GM21360 (cell line): ENCODE results near the gene GAD1.

ENCODE experiments used
- ATAC-seq: cut with Tn5 transposase; IDR thresholded peaks from one replicate; pipeline ENCODE4 v1.9.1; 2021; ENCODE audit warnings: mild to moderate bottlenecking, moderate library complexity; ENCODE audit not compliant: unreplicated experiment

The GAD1 gene

DNA sequence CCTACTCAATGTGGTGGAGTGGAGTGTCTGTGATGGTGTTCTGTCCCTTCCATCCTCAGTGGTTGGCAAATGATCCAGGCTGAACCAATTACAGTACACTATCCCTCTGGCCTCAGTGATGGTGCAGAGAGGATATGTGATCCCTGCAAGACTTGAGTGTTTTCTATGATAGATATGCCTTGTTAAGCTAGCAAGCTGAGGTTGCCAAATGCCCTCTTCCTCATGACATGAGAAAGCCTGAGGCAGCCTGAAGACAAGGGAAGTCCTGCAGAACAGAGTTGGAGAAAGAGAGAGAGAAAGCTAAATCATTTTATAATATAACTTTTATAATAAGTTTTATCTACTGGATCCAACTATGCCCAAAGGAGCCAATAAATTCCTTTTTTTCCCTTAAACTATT, 70.8 kb downstream of the GAD1 start:
- no peak for ATAC-seq

DNA sequence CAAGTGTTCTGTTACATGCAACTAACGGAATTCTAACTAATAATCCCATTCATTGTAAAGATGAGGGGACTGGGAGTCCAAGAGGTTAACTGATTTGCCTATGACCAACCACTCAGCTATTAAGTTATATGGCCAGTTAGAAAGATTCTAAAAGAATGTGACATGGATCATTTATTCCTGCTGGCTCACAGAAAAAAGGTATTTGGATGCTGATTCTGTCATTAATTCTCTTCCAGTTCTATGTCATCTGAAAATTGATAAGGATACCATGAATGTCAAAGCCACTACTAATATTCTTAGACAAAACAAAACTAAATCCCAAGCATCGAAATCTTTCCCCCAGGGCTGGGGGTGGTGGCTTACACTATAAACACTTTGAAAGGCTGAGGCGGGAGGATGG, 71.2 kb downstream of the GAD1 start:
- no peak for ATAC-seq

DNA sequence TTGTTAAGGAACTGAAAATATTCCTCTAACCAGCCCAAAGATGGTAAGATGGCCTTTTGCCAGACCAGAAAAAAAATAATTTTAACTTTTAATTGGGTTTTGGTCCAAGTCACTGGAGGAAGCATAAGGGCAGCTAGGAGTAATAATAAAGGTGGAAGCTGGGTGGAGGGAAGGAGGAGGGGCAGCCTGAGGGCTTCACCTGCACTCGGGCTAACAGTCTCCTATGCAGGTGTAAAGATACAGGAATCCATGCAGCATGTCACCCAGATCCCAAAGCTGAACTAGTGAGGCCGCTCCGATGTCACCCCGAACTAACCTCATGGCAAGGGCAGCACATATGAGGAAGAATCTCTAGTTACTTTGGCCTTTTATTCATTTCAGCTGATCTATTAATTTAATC, 75.2 kb downstream of the GAD1 start:
- no peak for ATAC-seq

DNA sequence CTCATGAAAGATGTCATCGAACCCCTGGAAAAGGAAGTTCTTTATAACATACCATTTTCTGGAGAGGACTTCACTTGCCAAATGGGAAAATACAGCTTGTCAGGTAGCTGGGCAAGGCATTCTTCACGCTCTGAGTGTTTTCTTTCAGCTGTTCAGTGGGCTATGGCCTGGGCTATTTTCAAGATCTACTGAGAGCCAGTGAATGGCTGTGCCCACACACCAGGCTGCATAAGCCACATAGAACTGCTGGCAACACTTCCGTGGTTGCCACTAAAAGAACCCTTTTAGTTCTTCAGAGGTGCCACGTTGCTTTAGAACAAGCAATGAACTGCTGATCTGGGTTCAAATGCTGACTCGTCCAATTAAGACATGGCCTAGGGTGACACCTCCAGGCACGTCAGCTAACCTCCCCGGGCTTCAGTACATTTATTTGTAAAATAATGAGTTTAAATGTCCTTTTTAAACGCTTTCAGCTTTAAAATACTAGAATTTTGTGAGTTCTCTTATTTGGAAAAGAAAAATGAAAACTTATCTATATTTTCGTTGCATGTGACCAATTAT, 75.8 kb downstream of the GAD1 start:
- ATAC-seq, result no peak

DNA sequence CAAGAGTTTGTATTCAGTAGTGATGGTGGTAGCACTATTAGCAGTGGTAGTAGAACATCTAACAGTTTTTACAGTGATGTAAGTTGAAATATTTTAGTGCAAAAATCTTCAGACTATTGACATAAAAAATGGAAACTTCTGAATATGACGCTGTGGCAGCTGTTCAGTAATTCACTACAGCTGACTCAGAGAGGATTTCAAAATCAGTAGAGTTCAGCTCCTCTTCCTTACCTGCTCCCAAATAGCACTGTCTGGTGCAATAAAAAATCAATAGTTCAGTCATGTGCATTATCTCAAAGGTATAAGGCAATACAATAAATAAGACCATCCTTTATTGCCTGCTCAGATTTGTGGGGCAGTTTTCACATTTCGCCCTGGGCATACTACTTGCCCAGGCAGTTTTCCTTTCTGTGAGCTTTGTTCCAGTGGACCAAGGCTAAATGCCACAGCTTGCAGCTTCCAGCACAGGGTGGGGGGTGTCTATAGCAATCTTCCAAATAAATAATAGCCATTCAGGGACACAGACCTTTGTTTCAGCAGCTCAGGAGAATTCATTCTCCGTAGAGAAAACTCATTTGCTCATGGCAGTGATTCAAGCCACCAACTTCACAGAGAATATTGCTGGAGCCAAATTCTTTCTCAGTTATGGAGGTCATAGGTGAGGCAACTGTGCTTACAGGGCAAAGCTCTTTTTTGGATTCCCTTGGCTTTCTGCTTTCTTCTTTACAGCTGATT, 78.5 kb downstream of the GAD1 start:
- ATAC-seq, result no peak

DNA sequence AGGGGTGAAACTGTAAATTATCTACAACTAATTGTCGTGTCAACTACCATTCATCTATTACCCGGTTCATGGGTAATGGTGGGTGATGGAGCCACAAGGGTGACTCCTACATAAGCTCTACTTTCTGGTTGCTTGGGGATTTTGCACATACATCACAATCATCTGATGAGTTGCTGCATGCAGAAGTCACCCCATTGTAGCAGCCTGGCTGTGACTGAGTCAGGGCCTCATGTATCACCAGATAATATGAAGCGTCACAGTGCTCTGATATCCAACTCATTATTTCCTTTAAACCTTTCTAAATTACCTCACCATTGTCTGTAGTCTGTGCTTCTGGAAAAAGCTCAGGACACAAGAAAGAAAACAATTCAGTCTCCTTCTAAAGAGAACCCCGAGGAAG, 79.9 kb downstream of the GAD1 start:
- no peak for ATAC-seq

DNA sequence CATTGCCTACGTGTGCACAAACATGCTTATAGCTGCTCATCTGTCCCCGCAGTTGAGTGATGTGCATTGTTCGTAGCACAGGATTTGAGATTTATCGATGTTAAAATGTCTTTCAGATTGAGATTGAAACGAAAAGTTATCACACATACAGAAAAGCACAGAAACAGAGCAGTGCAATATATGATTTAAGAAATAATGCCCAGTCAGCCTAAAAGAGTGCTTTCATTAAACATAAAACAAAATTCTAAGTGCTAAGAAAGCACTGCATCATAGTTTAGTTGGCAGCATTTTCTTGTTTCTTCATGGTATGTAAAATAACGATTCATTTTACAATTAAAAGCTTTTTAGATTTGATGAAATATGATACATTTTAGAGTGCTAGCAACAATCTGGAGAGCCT, 80.4 kb downstream of the GAD1 start:
- ATAC-seq, result no peak

DNA sequence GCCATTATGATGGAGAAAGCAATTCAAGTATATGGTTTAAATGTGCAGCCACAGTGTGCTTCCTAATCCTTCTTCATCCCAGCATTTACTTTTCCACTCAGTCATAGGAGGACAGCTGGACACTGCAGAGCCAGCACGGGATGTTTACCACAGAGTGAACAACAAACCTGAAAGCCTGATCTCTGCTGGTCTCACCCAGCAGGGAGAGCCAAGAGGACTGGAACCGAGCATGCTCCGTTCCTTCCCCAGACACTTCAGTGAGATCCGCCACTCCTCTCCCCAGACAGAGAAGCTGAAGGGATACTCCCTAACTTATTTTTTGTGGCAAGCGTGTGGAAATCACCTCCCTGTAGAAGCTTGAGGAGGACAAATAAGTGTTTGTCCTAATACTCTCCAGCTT, 89.2 kb downstream of the GAD1 start:
- no peak for ATAC-seq
